Measurements from ENCODE around the gene GRHPR.

GRCh38 chr9:37405350-37405749 is 17.1 kb upstream of the GRHPR start:
- TF ChIP-seq, protein P1, sequence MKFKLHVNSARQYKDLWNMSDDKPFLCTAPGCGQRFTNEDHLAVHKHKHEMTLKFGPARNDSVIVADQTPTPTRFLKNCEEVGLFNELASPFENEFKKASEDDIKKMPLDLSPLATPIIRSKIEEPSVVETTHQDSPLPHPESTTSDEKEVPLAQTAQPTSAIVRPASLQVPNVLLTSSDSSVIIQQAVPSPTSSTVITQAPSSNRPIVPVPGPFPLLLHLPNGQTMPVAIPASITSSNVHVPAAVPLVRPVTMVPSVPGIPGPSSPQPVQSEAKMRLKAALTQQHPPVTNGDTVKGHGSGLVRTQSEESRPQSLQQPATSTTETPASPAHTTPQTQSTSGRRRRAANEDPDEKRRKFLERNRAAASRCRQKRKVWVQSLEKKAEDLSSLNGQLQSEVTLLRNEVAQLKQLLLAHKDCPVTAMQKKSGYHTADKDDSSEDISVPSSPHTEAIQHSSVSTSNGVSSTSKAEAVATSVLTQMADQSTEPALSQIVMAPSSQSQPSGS (CRISPR knock-in tag; IDR thresholded peaks at IDR 0.05; ENCODE audit: borderline replicate concordance, low read depth): no peak
- TF ChIP-seq, protein P2, sequence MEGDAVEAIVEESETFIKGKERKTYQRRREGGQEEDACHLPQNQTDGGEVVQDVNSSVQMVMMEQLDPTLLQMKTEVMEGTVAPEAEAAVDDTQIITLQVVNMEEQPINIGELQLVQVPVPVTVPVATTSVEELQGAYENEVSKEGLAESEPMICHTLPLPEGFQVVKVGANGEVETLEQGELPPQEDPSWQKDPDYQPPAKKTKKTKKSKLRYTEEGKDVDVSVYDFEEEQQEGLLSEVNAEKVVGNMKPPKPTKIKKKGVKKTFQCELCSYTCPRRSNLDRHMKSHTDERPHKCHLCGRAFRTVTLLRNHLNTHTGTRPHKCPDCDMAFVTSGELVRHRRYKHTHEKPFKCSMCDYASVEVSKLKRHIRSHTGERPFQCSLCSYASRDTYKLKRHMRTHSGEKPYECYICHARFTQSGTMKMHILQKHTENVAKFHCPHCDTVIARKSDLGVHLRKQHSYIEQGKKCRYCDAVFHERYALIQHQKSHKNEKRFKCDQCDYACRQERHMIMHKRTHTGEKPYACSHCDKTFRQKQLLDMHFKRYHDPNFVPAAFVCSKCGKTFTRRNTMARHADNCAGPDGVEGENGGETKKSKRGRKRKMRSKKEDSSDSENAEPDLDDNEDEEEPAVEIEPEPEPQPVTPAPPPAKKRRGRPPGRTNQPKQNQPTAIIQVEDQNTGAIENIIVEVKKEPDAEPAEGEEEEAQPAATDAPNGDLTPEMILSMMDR (IDR thresholded peaks at IDR 0.05): no peak
- TF ChIP-seq SP1 (CRISPR knock-in tag; conservative IDR thresholded peaks at IDR 0.05) (no peak), CBFB (CRISPR knock-in tag; IDR thresholded peaks at IDR 0.05; ENCODE audit: low read depth) (no peak), TEAD1 (CRISPR knock-in tag; IDR thresholded peaks at IDR 0.05) (no peak), EMX1 (CRISPR knock-in tag; IDR thresholded peaks at IDR 0.05) (no peak)
- TF ChIP-seq, protein P3, sequence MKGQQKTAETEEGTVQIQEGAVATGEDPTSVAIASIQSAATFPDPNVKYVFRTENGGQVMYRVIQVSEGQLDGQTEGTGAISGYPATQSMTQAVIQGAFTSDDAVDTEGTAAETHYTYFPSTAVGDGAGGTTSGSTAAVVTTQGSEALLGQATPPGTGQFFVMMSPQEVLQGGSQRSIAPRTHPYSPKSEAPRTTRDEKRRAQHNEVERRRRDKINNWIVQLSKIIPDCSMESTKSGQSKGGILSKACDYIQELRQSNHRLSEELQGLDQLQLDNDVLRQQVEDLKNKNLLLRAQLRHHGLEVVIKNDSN (CRISPR knock-in tag; IDR thresholded peaks at IDR 0.05): no peak

All from WTC11 (cell line).